Suprapubic skin (tissue), 4 donors: Measurements from ENCODE around the gene ZNF446.

Experiments
- CTCF ChIP-seq, 2 donors: fragments of 200-600 bp in 1 of 2; fragments of 450-650 bp in 1 of 2; sonication (generic) in 1 of 2; IDR thresholded peaks; one replicate each; pipeline ENCODE4 v1.5.1; 2016 to 2019; ENCODE audit warnings: antibody characterized with exemption in 2 of 2, mild to moderate bottlenecking in 1 of 2, moderate library complexity in 1 of 2
- POLR2A ChIP-seq, 2 donors: fragments of 450-650 bp; IDR thresholded peaks; one replicate each; pipeline ENCODE4 v1.6.1; 2017; ENCODE audit warnings: antibody characterized with exemption in 2 of 2, mild to moderate bottlenecking in 2 of 2, moderate library complexity in 2 of 2
- POLR2AphosphoS5 ChIP-seq, 3 donors: sonication (generic); formaldehyde crosslinking; IDR thresholded peaks; one replicate each; pipeline ENCODE4 v1.6.1; 2017; ENCODE audit warnings: antibody characterized with exemption in 3 of 3

GRCh38 chr19:58521651-58522050 is 45.5 kb downstream of the ZNF446 start:
- TF ChIP-seq CTCF (IDR thresholded peaks at IDR 0.05) (no peak), POLR2AphosphoS5 (IDR thresholded peaks at IDR 0.05) (no peak), POLR2A (IDR thresholded peaks at IDR 0.05) (no peak)
